T-helper 9 cell (primary cell): Measurements from ENCODE around the gene PGS1.
A peak's percentile ranks its signal among the peaks of the same experiment; 100 is the strongest.
"Not testable (repeated sequence)": the region's sequence is repeated elsewhere in the genome, so short reads cannot be mapped to it uniquely, and the experiment has no call there.

Source experiments
- DNase-seq: peaks from one replicate; pipeline ENCODE4 v3.0.0-alpha.2; 2020
- total RNA-seq, 2 donors: gene quantifications; one replicate each; lab custom pipeline; 2026; lab: John Stamatoyannopoulos, UW

Gene PGS1
- 39.1 to 63.4 reads per million in 2 donors for total RNA-seq

GRCh38 chr17:78378225-78379130, at the start of gene PGS1:
Gene PGS1, plus strand, starts transcription at chr17:78378649. Its CDS starts 17 bp downstream, at chr17:78378666.
- DNase-seq = peak; percentile 72

GRCh38 chr17:78329263-78330059, 49.0 kb upstream of the PGS1 start:
- DNase-seq = no peak

GRCh38 chr17:78330570-78331224, 47.8 kb upstream of the PGS1 start:
- DNase-seq = no peak

GRCh38 chr17:78331355-78331754, 47.1 kb upstream of the PGS1 start:
- DNase-seq = not testable (repeated sequence)

- no peak for DNase-seq
These were observed 45.5 kb upstream of the PGS1 start for GRCh38 chr17:78332991-78333390.

- DNase-seq = no peak
These were observed 43.2 kb upstream of the PGS1 start for GRCh38 chr17:78335209-78335608.

- no peak for DNase-seq
These were observed 41.0 kb upstream of the PGS1 start for GRCh38 chr17:78337244-78338109.

- DNase-seq = no peak
These were observed 39.8 kb upstream of the PGS1 start for GRCh38 chr17:78338486-78339259.

GRCh38 chr17:78340183-78340955, 38.1 kb upstream of the PGS1 start:
- DNase-seq = no peak

GRCh38 chr17:78341559-78342448, 36.6 kb upstream of the PGS1 start:
- no peak for DNase-seq

- no peak for DNase-seq
These were observed 35.8 kb upstream of the PGS1 start for GRCh38 chr17:78342449-78343186.

- no peak for DNase-seq
These were observed 35.3 kb upstream of the PGS1 start for GRCh38 chr17:78343187-78343542.

GRCh38 chr17:78343543-78344201, 34.8 kb upstream of the PGS1 start:
- peak; percentile 59 for DNase-seq

- no peak for DNase-seq
These were observed 33.8 kb upstream of the PGS1 start for GRCh38 chr17:78344666-78345065.

GRCh38 chr17:78345172-78345571, 33.3 kb upstream of the PGS1 start:
- DNase-seq = no peak

- no peak for DNase-seq
These were observed 32.5 kb upstream of the PGS1 start for GRCh38 chr17:78345791-78346494.

- no peak for DNase-seq
These were observed 31.7 kb upstream of the PGS1 start for GRCh38 chr17:78346605-78347250.
